ENCODE measurements around the gene DIPK2A. TPM values are rescaled to one million over a fixed set of nuclear protein-coding genes. Genes with fewer than 3 reads are reported as not detected.

The DIPK2A gene
- total RNA-seq, 1 experiment from 2014 or later, result 26.1 TPM

DNA sequence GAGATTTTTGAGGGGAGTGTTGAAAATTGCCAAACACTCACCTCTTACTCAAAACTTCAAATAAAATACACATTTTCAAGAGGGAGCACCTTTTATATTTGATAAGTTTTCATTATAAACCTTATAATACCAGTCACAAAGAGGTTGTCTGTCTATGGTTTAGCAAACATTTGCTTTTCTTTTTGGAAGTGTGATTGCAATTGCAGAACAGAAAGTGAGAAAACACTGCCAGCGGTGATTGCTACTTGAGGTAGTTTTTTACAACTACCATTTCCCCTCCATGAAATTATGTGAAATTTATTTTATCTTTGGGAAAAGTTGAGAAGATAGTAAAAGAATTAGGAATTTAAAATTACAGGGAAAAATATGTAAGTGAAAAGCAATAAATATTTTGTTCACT lies 20.1 kb downstream of the DIPK2A start:
- Histone ChIP-seq H3K9me3 (replicated peaks) (no peaks in the 10 kb centered on the region), H3K4me3 (no peak overlapping the region), H3K36me3 (0 out of 2 replicates have a peak, but pooled peaks cover 3% of the 10 kb centered on the region), H3K27ac (no peak overlapping the region), H3K4me1 (peaks cover 6% of the 10 kb centered on the region), H3K27me3 (no peaks in the 10 kb centered on the region)
- no peak for DNase-seq

DNA sequence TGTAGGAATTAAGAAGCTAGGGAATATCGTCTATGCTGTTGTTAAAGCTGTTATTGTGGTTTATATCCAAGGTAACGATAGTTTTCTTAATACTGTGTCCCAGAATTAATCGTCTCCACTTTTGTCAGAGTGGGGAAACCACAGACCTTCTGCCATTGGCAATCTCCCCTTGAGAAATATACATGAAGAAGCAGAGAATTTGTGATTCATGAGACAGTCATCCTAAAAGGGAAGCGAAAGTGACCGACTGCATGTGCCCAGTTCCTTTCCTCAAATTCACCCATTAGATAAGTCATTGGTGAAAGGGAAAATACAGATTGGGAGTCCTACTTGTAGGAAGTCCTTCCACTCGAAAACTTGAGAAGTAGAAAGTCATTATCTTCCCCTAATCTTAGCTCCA lies 26.6 kb downstream of the DIPK2A start:
- no peaks in the 10 kb centered on the region for H3K9me3 ChIP-seq (replicated peaks)
- no peaks in the 10 kb centered on the region for H3K27me3 ChIP-seq
- H3K4me3 ChIP-seq, result no peak overlapping the region
- H3K36me3 ChIP-seq, result no peaks in the 10 kb centered on the region
- no peak for DNase-seq
- H3K27ac ChIP-seq, result no peak overlapping the region
- peaks cover 6% of the 10 kb centered on the region for H3K4me1 ChIP-seq

DNA sequence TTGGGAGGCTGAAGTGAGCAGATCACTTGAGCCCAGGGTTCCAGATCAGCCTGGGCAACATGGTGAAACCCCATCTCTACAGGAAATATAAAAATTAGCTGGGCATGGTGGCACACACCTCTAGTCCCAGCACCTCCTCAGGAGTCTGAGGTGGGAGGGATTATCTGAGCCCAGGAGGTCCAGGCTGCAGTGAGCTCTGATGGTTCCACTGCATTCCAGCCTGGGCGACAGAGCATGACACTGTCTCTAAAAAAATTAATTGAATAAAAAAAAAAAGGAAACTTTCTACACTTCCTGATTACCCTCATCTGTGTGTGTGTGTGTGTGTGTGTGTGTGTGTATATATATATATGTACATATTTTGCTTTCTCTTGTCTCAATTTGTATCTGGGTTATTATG lies 31.4 kb downstream of the DIPK2A start:
- no peak for DNase-seq
- Histone ChIP-seq H3K27me3 (no peaks in the 10 kb centered on the region), H3K36me3 (no peaks in the 10 kb centered on the region), H3K9me3 (replicated peaks) (no peaks in the 10 kb centered on the region; the same call in 1 of the 2 replicates), H3K4me3 (no peak overlapping the region), H3K4me1 (no peaks in the 10 kb centered on the region), H3K27ac (no peak overlapping the region)

DNA sequence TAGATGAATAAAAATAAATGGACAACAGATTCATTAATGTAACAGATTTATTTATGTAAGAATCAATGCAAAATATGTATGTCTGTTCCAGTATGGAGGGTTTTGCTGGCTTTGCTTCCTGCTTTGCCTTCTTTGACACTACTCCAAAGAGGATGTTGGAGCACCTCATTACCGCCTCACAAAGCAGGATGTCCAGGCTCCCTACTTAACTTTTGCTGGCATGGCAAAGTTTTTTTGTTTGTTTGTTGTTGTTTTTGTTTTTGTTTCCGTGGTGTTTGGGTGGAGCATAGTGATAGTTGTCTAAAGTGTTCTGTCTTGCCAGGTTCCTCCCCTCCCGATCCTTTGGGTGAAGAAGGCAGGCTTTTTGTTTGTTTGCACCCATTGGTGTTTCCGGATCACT lies 38.7 kb downstream of the DIPK2A start:
- Histone ChIP-seq H3K4me1 (no peaks in the 10 kb centered on the region), H3K27me3 (no peaks in the 10 kb centered on the region), H3K4me3 (no peak overlapping the region), H3K27ac (no peak overlapping the region), H3K9me3 (replicated peaks) (no peaks in the 10 kb centered on the region; the same call in 1 of the 2 replicates), H3K36me3 (no peaks in the 10 kb centered on the region)
- no peak for DNase-seq

DNA sequence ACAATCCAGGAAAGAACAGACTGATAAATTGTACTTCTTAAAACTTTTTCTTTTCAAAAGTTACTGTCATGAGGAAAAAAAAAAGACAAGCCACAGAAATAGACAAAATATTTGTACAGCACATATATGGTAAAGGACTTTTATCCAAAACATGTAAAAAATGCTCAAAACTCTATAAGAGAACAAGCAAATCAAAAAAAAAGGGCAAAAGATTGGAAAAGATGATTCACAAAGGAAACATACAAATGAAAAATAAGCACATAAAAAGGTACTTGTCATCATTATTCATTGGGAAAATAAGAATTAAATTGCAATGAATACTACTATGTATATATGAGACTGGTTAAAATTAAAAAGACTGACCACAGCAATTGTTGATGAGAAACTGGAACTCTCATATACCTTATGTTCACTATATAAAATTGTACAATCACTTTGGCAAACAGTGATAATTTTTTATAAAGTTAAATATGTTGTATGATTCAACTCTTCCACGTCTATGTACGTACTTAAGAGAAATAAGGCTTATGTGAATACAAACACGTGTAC lies 39.7 kb downstream of the DIPK2A start:
- Histone ChIP-seq H3K36me3 (no peaks in the 10 kb centered on the region), H3K9me3 (replicated peaks) (no peaks in the 10 kb centered on the region), H3K4me1 (no peaks in the 10 kb centered on the region), H3K4me3 (no peak overlapping the region), H3K27me3 (no peaks in the 10 kb centered on the region), H3K27ac (no peak overlapping the region)
- DNase-seq, result no peak

DNA sequence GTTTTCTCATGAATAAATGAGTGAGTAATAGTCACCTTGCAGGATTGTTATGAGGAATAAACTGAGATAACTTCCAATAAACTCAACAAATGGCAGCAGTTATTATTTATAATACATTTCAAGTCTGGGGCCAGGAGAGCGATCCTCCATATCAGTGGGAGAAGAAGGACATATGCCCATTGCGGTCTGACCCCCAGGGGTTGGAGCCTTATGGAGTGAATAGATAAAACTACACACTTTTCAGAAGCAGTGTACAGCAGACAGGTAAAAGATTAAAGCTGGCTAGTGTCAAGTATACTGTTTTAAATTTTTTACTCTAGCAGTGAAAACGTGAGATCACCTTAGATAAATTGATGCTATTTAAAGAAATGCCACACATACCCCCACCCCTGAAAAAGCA lies 43.5 kb downstream of the DIPK2A start:
- H3K36me3 ChIP-seq, result no peaks in the 10 kb centered on the region
- no peak overlapping the region for H3K27ac ChIP-seq
- DNase-seq, result no peak
- no peak overlapping the region for H3K4me3 ChIP-seq
- H3K4me1 ChIP-seq, result no peaks in the 10 kb centered on the region
- H3K9me3 ChIP-seq (replicated peaks), result no peaks in the 10 kb centered on the region
- no peaks in the 10 kb centered on the region for H3K27me3 ChIP-seq

DNA sequence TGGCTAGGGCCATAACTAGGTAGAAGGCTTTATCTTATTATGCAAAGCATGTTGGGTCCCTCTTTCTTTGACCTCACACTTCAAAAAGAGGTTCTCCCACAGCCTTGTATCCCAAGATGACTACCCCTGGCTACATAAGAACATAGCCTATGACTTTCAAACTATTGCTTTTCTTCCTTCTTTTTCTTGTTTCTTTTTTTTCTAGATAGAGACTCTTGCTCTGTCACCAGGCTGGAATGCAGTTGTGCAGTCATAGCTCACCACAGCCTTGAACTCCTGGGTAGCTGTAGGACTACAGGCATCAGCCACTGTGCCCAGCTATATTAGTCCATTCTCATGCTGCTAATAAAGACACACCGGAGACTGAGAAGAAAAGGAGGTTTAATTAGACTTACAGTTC lies 47.2 kb downstream of the DIPK2A start:
- H3K9me3 ChIP-seq (replicated peaks), result no peaks in the 10 kb centered on the region
- DNase-seq, result no peak

More for the DNA sequence above, 47.2 kb downstream of the DIPK2A start:
- H3K27ac ChIP-seq, result no peak overlapping the region
- H3K27me3 ChIP-seq, result no peaks in the 10 kb centered on the region
- H3K4me3 ChIP-seq, result no peak overlapping the region
- H3K36me3 ChIP-seq, result no peaks in the 10 kb centered on the region
- no peaks in the 10 kb centered on the region for H3K4me1 ChIP-seq

Other genes with a start within 250 kb of the DIPK2A start
- 0.94 and 1.4 TPM in 2 replicates for gene SLC9A9, start 123.4 kb upstream of the DIPK2A start, total RNA-seq (2014; rRNA removed; shearing (Covaris generic))